Activated T-cell treated with anti-CD3 and anti-CD28 coated beads, Interleukin-2, amount 50 U/mL, for 72 hours (primary cell): ENCODE results near the gene LRRC71. TPM values are rescaled to one million over a fixed set of nuclear protein-coding genes. Genes with fewer than 3 reads are reported as not detected.
"Not testable (repeated sequence)": the region's sequence is repeated elsewhere in the genome, so short reads cannot be mapped to it uniquely, and the experiment has no call there.

Source experiments
- ATAC-seq, 2 donors: fragments of 150-1000 bp; cut with Tn5 transposase; replicated peaks in 1 of 2; 2 replicates each; pipeline ENCODE4 v1.10.0; 2021; ENCODE audit warnings: moderate library complexity in 2 of 2, mild to moderate bottlenecking in 1 of 2
- DNase-seq, 2 donors: peaks; one replicate each; pipeline ENCODE4 v3.0.0; 2021 to 2022; ENCODE audit warnings: mixed read lengths in 1 of 2
- H3K27ac Mint-ChIP-seq: one replicate; pipeline ENCODE4 v1.8.0; 2022; ENCODE audit warnings: mild to moderate bottlenecking, moderate library complexity, mixed read lengths
- H3K27me3 Mint-ChIP-seq: one replicate; pipeline ENCODE4 v1.8.0; 2022; ENCODE audit warnings: low read depth, mixed read lengths
- H3K36me3 Mint-ChIP-seq, 2 donors: one replicate each; pipeline ENCODE4 v1.8.0; 2022; ENCODE audit warnings: mixed read lengths in 2 of 2, mild to moderate bottlenecking in 1 of 2; ENCODE audit not compliant: insufficient read depth in 2 of 2
- H3K4me1 Mint-ChIP-seq: one replicate; pipeline ENCODE4 v1.8.0; 2022; ENCODE audit warnings: low read depth, mixed read lengths
- H3K4me3 Mint-ChIP-seq, 2 donors: one replicate each; pipeline ENCODE4 v1.8.0; 2022; ENCODE audit warnings: mild to moderate bottlenecking in 2 of 2, mixed read lengths in 2 of 2, moderate library complexity in 2 of 2
- H3K9me3 Mint-ChIP-seq, 2 donors: one replicate each; pipeline ENCODE4 v1.8.0; 2022; ENCODE audit warnings: mixed read lengths in 2 of 2
- total RNA-seq, 2 donors: library from RNA; stranded (reverse); gene quantifications; one replicate each; pipeline ENCODE4 v1.2.3, GENCODE V29; 2022

LRRC71 gene
- total RNA-seq, 2 donors from 2014 or later: not detected

- no peak for DNase-seq
- ATAC-seq: peak in 1 of 2 donors; percentile 25
- Mint-ChIP-seq H3K4me1 (no peaks in the 10 kb centered on the region), H3K27me3 (peaks cover 38% of the 10 kb centered on the region), H3K9me3 (no peaks in the 10 kb centered on the region), H3K36me3 (no peaks in the 10 kb centered on the region), H3K27ac (no peak overlapping the region), H3K4me3 (no peak overlapping the region)
Measured at GRCh38 chr1:156914440-156914856, 6.0 kb upstream of the LRRC71 start.

- DNase-seq (no peak), ATAC-seq (no peak)
- Mint-ChIP-seq H3K27me3 (peaks cover 68% of the 10 kb centered on the region), H3K4me3 (peak overlapping the region; percentile 61 to 66), H3K4me1 (peaks cover 17% of the 10 kb centered on the region), H3K9me3 (no peaks in the 10 kb centered on the region), H3K36me3 (peaks cover 0 to 1% of the 10 kb centered on the region in 2 donors), H3K27ac (no peak overlapping the region)
Measured at GRCh38 chr1:156921053-156921529, 659 bp downstream of the LRRC71 start.

- H3K9me3 Mint-ChIP-seq: no peaks in the 10 kb centered on the region
- peaks cover 0 to 1% of the 10 kb centered on the region in 2 donors for H3K36me3 Mint-ChIP-seq
- ATAC-seq (no peak), DNase-seq (no peak)
- H3K4me3 Mint-ChIP-seq: peak overlapping the region; percentile 32 to 56
- H3K27me3 Mint-ChIP-seq: peaks cover 86% of the 10 kb centered on the region
- peaks cover 29% of the 10 kb centered on the region for H3K4me1 Mint-ChIP-seq
- H3K27ac Mint-ChIP-seq: no peak overlapping the region
Measured at GRCh38 chr1:156922986-156923669, 2.7 kb downstream of the LRRC71 start.

- no peak for ATAC-seq
- Mint-ChIP-seq H3K9me3 (no peaks in the 10 kb centered on the region), H3K4me1 (peaks cover 32% of the 10 kb centered on the region)
Measured at GRCh38 chr1:156923670-156924477, 3.4 kb downstream of the LRRC71 start.

GRCh38 chr1:156924478-156925153, 4.2 kb downstream of the LRRC71 start:
- Mint-ChIP-seq H3K4me1 (peaks cover 32% of the 10 kb centered on the region), H3K4me3 (no peak overlapping the region), H3K36me3 (peaks cover 0 to 1% of the 10 kb centered on the region in 2 donors), H3K9me3 (no peaks in the 10 kb centered on the region), H3K27me3 (peaks cover 87% of the 10 kb centered on the region), H3K27ac (no peak overlapping the region)
- DNase-seq: no peak
- no peak for ATAC-seq

More at GRCh38 chr1:156923670-156924477, 3.4 kb downstream of the LRRC71 start:
- Mint-ChIP-seq H3K27ac (no peak overlapping the region), H3K4me3 (no peak overlapping the region), H3K27me3 (peaks cover 86% of the 10 kb centered on the region), H3K36me3 (peaks cover 0 to 1% of the 10 kb centered on the region in 2 donors)
- no peak for DNase-seq

- Mint-ChIP-seq H3K9me3 (no peaks in the 10 kb centered on the region), H3K27me3 (peaks cover 95% of the 10 kb centered on the region), H3K4me1 (peaks cover 32% of the 10 kb centered on the region), H3K4me3 (peak overlapping the region in 1 of 2 donors; percentile 8), H3K36me3 (peaks cover 0 to 1% of the 10 kb centered on the region in 2 donors), H3K27ac (no peak overlapping the region)
- DNase-seq (no peak), ATAC-seq (no peak)
Measured at GRCh38 chr1:156925154-156926010, 5.0 kb downstream of the LRRC71 start.

- Mint-ChIP-seq H3K27me3 (peaks cover 97% of the 10 kb centered on the region), H3K4me3 (peak overlapping the region in 1 of 2 donors; percentile 8), H3K36me3 (peaks cover 0 to 1% of the 10 kb centered on the region in 2 donors), H3K27ac (no peak overlapping the region), H3K9me3 (no peaks in the 10 kb centered on the region), H3K4me1 (peaks cover 34% of the 10 kb centered on the region)
- ATAC-seq (peak; percentile 76 to 87), DNase-seq (peak; percentile 73 to 82)
Measured at GRCh38 chr1:156926175-156926574, 5.7 kb downstream of the LRRC71 start.

GRCh38 chr1:156926695-156927094, 6.3 kb downstream of the LRRC71 start:
- not testable (repeated sequence) for DNase-seq, H3K9me3 Mint-ChIP-seq, H3K36me3 Mint-ChIP-seq, ATAC-seq, H3K4me3 Mint-ChIP-seq, H3K27ac Mint-ChIP-seq
- Mint-ChIP-seq H3K4me1 (peaks cover 39% of the 10 kb centered on the region), H3K27me3 (peaks cover 96% of the 10 kb centered on the region)

- H3K4me1 Mint-ChIP-seq: peaks cover 40% of the 10 kb centered on the region
- H3K4me3 Mint-ChIP-seq: peak overlapping the region; percentile 65 to 71
- ATAC-seq: peak; percentile 71 to 72
Measured at GRCh38 chr1:156927215-156928042, 7.0 kb downstream of the LRRC71 start.

GRCh38 chr1:156928043-156928602, 7.7 kb downstream of the LRRC71 start:
- Mint-ChIP-seq H3K27ac (no peak overlapping the region), H3K36me3 (peaks cover 0 to 1% of the 10 kb centered on the region in 2 donors), H3K4me1 (peaks cover 38% of the 10 kb centered on the region), H3K4me3 (peak overlapping the region; percentile 65 to 71), H3K27me3 (peaks cover 90% of the 10 kb centered on the region), H3K9me3 (no peaks in the 10 kb centered on the region)
- DNase-seq: no peak
- peak; percentile 1 to 2 for ATAC-seq

More at GRCh38 chr1:156927215-156928042, 7.0 kb downstream of the LRRC71 start:
- Mint-ChIP-seq H3K27ac (no peak overlapping the region), H3K36me3 (peaks cover 0 to 1% of the 10 kb centered on the region in 2 donors), H3K9me3 (no peaks in the 10 kb centered on the region), H3K27me3 (peaks cover 90% of the 10 kb centered on the region)
- peak; percentile 76 to 83 for DNase-seq

- Mint-ChIP-seq H3K27ac (no peak overlapping the region), H3K36me3 (peaks cover 0 to 1% of the 10 kb centered on the region in 2 donors), H3K9me3 (no peaks in the 10 kb centered on the region), H3K27me3 (peaks cover 75% of the 10 kb centered on the region), H3K4me1 (peaks cover 33% of the 10 kb centered on the region), H3K4me3 (no peak overlapping the region)
- DNase-seq (no peak), ATAC-seq (no peak)
Measured at GRCh38 chr1:156929596-156930238, 9.3 kb downstream of the LRRC71 start.
